Metanephros (tissue), 1 donor: ENCODE data around the gene ABCB8. TPM values are rescaled to one million over a fixed set of nuclear protein-coding genes. Genes with fewer than 3 reads are reported as not detected.

ENCODE experiments used
- total RNA-seq: library from RNA; depleted of rRNA; stranded (reverse); fragments of >200 nt; gene quantifications from one replicate; pipeline ENCODE4 v1.2.3, GENCODE V29; 2014

The ABCB8 gene
- 24.6 TPM for total RNA-seq

DNA sequence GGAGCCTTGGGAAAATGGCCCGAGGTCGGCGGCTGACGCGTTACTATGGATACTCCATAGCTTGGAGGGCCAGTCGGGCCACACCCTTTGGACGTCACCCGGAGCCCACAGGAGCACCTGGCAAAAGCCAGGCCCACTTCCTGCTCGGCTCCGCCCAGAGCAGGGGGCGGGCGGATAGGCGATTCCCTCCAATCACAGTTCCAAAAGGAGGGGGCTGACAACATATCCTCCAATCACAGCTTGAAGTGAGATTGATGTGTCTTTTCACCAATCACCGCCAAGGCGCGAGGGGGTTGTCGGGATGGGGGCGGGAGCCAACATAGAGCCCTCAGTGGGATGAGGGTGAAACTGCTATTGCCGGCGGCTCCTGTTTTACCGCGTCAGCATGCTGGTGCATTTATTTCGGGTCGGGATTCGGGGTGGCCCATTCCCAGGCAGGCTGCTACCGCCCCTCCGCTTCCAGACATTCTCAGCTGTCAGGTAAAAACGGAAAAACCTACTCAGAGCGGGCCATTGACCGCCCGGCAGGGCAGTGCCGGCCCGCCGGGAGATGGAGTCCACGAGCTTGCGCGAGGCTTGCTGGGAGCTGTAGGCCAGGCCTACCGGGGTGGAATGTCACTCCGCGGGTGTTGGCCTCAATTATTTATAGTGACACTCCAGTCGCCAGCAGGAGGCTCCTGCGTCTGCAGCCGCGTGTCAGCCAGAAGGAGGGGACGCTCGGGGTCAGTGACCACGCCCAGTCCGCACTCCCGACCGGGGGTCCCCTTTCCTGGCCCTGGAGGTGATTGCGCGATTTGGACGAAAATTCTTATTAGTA is at the start of gene ABCB8:
Gene ABCB8 (plus strand): TSS at position 320 of the 817 bp plus-strand sequence. CDS start 66 bp downstream, at position 386.

GRCh38 chr7:150990416-150991186 is 37.6 kb upstream of the ABCB8 start, which contains the start of gene NOS3:
Gene NOS3 (plus strand): TSS chr7:150991017. CDS start chr7:150993804, 2,787 bp downstream.

DNA sequence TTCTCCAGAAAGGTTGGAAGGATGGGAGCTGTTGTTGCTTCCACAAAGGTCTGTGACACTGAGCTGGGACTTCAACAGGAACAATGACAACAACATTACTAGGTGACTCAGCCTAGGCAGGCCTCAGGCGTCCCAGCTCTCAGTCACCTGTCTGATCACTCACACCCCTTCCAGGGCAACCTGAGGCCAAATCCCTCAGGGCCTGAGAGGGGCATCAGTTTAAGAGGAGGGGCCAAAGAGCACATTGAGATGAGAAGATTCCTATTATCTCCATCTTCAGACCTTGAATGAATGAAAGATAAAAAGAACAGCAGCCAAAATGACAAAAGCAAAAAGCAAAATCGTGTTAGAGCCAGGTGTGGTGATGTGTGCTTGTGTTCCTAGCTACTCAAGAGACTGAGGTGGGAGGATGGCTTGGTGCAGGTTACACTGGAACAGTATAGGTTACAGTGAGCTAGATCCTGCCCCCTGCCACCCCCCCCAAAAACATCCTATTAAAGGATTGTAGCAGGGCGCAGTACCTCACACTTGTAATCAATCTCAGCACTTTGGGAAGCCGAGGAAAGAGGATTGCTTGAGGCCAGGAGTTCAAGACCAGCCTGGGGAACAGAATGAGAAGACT is 3.7 kb upstream of the ABCB8 start, which contains the start of gene ATG9B:
Gene ATG9B (minus strand): TSS at position 60 of the 622 bp plus-strand sequence. CDS start 71 bp downstream, outside the sequence.

GRCh38 chr7:151047976-151048815 is 19.9 kb downstream of the ABCB8 start, which contains the start of gene ASIC3:
Gene ASIC3 (plus strand): TSS chr7:151048531. CDS start chr7:151048886, 355 bp downstream.

DNA sequence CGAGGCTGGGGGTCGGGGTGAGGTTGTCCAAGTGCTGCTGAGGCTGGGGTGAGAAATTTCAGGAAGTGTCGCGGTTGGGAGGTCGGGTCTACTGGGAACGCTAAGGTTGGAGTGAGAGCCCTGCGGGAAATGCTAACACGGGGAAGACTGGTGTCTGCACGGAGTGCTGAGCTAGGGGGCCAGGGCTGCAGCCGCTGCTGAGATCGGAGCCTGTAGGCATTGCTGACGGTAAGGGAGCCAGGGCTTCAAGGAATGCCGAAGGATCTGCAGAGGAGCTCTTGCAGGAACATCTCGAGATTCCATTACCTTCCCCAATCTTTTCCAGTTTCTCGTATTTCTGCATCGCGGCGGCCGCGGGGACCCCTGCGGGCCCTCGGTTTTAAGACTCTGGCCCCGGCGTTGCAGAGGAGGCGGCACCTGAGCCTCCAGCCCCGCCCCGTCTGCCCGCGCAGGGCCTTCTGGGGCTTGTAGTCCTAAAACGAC is 29.3 kb downstream of the ABCB8 start, which contains the start of gene CDK5:
Gene CDK5 (minus strand): TSS at position 392 of the 483 bp plus-strand sequence. CDS start 49 bp downstream, at position 343.

GRCh38 chr7:151059367-151060112 is 31.3 kb downstream of the ABCB8 start, which contains the start of gene SLC4A2:
Gene SLC4A2 (plus strand): TSS chr7:151059589. CDS start chr7:151061988, 2,399 bp downstream.

GRCh38 chr7:151080522-151081169 is 52.4 kb downstream of the ABCB8 start, which contains the start of gene FASTK:
Gene FASTK (minus strand): TSS chr7:151080809. CDS start chr7:151080766, 43 bp downstream.

DNA sequence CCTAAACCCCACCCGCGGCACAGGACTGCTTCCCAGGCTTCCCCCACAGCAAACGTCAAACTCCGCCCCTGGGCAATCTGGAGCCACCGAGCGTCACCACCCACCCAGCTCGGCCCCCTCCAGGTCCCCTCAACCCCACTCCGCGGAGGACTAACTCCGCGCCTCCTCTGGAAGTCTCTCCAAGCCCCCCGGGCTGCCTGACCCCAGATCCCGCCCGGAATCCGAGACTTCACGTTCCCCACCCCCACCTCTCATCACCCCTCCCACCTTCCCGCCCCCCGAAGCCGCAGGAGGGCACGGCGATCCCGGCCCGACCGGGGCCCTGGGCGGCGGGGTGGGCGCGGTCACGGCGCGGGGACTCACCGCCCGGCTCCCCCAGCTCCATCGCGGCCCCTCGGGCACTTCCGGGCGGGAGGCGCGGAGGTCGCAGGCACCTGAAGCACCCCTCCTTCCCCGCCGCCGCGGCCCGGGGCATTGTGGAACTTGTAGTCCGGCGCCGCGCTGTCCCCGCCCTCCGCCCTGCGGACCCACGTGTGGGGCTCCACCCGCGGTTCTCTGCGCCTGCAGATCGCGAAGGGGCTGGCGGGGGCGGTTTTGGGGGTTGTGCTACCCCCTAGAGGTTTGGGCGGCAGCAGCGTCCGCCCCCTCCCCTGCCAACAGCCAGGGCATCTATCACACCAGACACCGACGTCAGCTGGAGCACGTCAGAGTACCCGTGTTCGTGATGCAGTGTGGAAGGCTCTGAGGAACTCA is 55.0 kb downstream of the ABCB8 start, which contains the start of gene TMUB1:
Gene TMUB1 (minus strand): TSS at position 423 of the 753 bp plus-strand sequence. CDS start 930 bp downstream, outside the sequence.

GRCh38 chr7:151085691-151086620 is 57.7 kb downstream of the ABCB8 start, which contains the start of gene AGAP3:
Gene AGAP3 (plus strand): TSS chr7:151086475. CDS start chr7:151086742, 267 bp downstream.

Other genes starting within 250 kb of the ABCB8 start
- 69.6 TPM for gene TMEM176B, start 228.1 kb upstream of the ABCB8 start, total RNA-seq
- 71.8 TPM for gene TMEM176A, start 227.7 kb upstream of the ABCB8 start, total RNA-seq
- 82.9 TPM for gene AOC1, start 175.9 kb upstream of the ABCB8 start, total RNA-seq
- 14.4 TPM for gene KCNH2, start 50.1 kb upstream of the ABCB8 start, total RNA-seq
- 22.5 TPM for gene NOS3, start 37.4 kb upstream of the ABCB8 start, total RNA-seq
- gene ATG9B, start 4.0 kb upstream of the ABCB8 start, total RNA-seq = 0.70 TPM
- 0.76 TPM for gene ASIC3, start 20.1 kb downstream of the ABCB8 start, total RNA-seq
- gene CDK5, start 29.4 kb downstream of the ABCB8 start, total RNA-seq = 13.3 TPM
- gene SLC4A2, start 31.1 kb downstream of the ABCB8 start, total RNA-seq = 110 TPM
- gene FASTK, start 52.4 kb downstream of the ABCB8 start, total RNA-seq = 64.4 TPM
- 25.7 TPM for gene TMUB1, start 55.0 kb downstream of the ABCB8 start, total RNA-seq
- 48.6 TPM for gene AGAP3, start 58.0 kb downstream of the ABCB8 start, total RNA-seq
- gene GBX1, start 139.2 kb downstream of the ABCB8 start, total RNA-seq = 0.64 TPM
- 3.4 TPM for gene ASB10, start 158.8 kb downstream of the ABCB8 start, total RNA-seq
- not detected for gene H2BK1, start 182.0 kb downstream of the ABCB8 start, total RNA-seq
- gene ABCF2, start 198.8 kb downstream of the ABCB8 start, total RNA-seq = 22.3 TPM
- gene CHPF2, start 204.0 kb downstream of the ABCB8 start, total RNA-seq = 29.1 TPM
- gene SMARCD3, start 220.2 kb downstream of the ABCB8 start, total RNA-seq = 50.2 TPM